Sigmoid colon (tissue), 7 donors: ENCODE data around the gene PPP4R2. TPM values are rescaled to one million over a fixed set of nuclear protein-coding genes. Genes with fewer than 3 reads are reported as not detected.

Source experiments
- DNase-seq: peaks from one replicate; pipeline ENCODE4 v3.0.0-alpha.2; 2019
- H3K27ac ChIP-seq, 4 donors: fragments of 200-600 bp; sonication (generic); one replicate each; pipeline ENCODE4 v1.5.1; 2016 to 2019; ENCODE audit warnings: mild to moderate bottlenecking in 1 of 4
- H3K27me3 ChIP-seq, 3 donors: fragments of 200-600 bp; sonication (generic); one replicate each; pipeline ENCODE4 v1.5.1; 2019; ENCODE audit warnings: mild to moderate bottlenecking in 1 of 3
- H3K36me3 ChIP-seq, 4 donors: fragments of 200-600 bp; sonication (generic); one replicate each; pipeline ENCODE4 v1.5.1; 2016 to 2019
- H3K4me1 ChIP-seq, 4 donors: fragments of 200-600 bp; sonication (generic); one replicate each; pipeline ENCODE4 v1.5.1; 2017 to 2019
- H3K4me3 ChIP-seq, 4 donors: fragments of 200-600 bp; sonication (generic); one replicate each; pipeline ENCODE4 v1.5.1; 2017 to 2019; ENCODE audit warnings: mild to moderate bottlenecking in 2 of 4, moderate library complexity in 1 of 4
- H3K9me3 ChIP-seq, 4 donors: fragments of 200-600 bp in 3 of 4; sonication (generic) in 3 of 4; one replicate each; pipeline versions ENCODE4 v1.5.1 to v1.6.1; 2013 to 2019
- CTCF ChIP-seq, 4 experiments: fragments of 450-650 bp in 3 of 4; fragments of 200-600 bp in 1 of 4; IDR thresholded peaks; one replicate each; pipeline ENCODE4 v1.5.1; 2016 to 2019; ENCODE audit warnings: antibody characterized with exemption in 4 of 4, mild to moderate bottlenecking in 3 of 4, moderate library complexity in 2 of 4
- EP300 ChIP-seq, 4 donors: sonication (generic); formaldehyde crosslinking; IDR thresholded peaks; one replicate each; pipeline ENCODE4 v1.6.1; 2017; ENCODE audit warnings: antibody characterized with exemption in 4 of 4
- POLR2A ChIP-seq, 2 donors: fragments of 450-650 bp; IDR thresholded peaks; one replicate each; pipeline ENCODE4 v1.6.1; 2016; ENCODE audit warnings: antibody characterized with exemption in 2 of 2, mild to moderate bottlenecking in 2 of 2, moderate library complexity in 2 of 2
- POLR2AphosphoS5 ChIP-seq, 4 donors: sonication (generic); formaldehyde crosslinking; IDR thresholded peaks; one replicate each; pipeline ENCODE4 v1.6.1; 2017; ENCODE audit warnings: antibody characterized with exemption in 4 of 4
- WGBS, 2 donors: extraction: QIAGEN DNeasy Blood & Tissue Kit; methylation state at CpG; one replicate each; pipeline ENCODE4 v1.1.7; 2013; 5-methylcytosine and 5-hydroxymethylcytosine counted together
- intact Hi-C: fragments of 100-400 bp; cut with DNase I; formaldehyde crosslinking; loops from one replicate; pipeline ENCODE4 v1.15.1; 2023
- polyA plus RNA-seq, 3 donors: library from polyadenylated mRNA; stranded (reverse); fragments of 200-250 nt; gene quantifications; one replicate each; pipeline ENCODE4 v1.2.3, GENCODE V29; 2013
- total RNA-seq, 4 donors: library from RNA; depleted of rRNA; stranded (reverse); fragments of >200 nt; gene quantifications; one replicate each; pipeline ENCODE4 v1.1.0, GENCODE V29; 2016
- donor health status: healthy with polysubstance abuse.
- donor health status: Bipolar disorder and iron deficiency.
- donor health status: healthy.

The PPP4R2 gene
- total and polyA plus RNA-seq, 7 donors = 20.3 to 53.2 (median 33.4) TPM

GRCh38 chr3:72970942-72971341, 25.7 kb upstream of the PPP4R2 start:
- Histone ChIP-seq H3K9me3 (no peaks in the 10 kb centered on the region), H3K36me3 (no peaks in the 10 kb centered on the region), H3K4me3 (no peak overlapping the region), H3K4me1 (no peaks in the 10 kb centered on the region), H3K27me3 (no peaks in the 10 kb centered on the region), H3K27ac (no peak overlapping the region)
- intact Hi-C loops = no loop called here
- WGBS, 2 donors = 85 to 86% methylated on average over 2 of the region's 2 CpGs
- DNase-seq = no peak
- TF ChIP-seq POLR2A (IDR thresholded peaks at IDR 0.05) (no peak), EP300 (IDR thresholded peaks at IDR 0.05) (no peak), POLR2AphosphoS5 (IDR thresholded peaks at IDR 0.05) (no peak)

- 64 to 81% methylated on average over 3 of the region's 3 CpGs for WGBS, 2 donors
- Histone ChIP-seq H3K36me3 (no peaks in the 10 kb centered on the region), H3K4me3 (no peak overlapping the region), H3K27me3 (no peaks in the 10 kb centered on the region), H3K4me1 (no peaks in the 10 kb centered on the region), H3K27ac (no peak overlapping the region), H3K9me3 (no peaks in the 10 kb centered on the region)
- intact Hi-C loops = no loop called here
- no peak for TF ChIP-seq CTCF (IDR thresholded peaks at IDR 0.05)
- no peak for TF ChIP-seq EP300 (IDR thresholded peaks at IDR 0.05)
- TF ChIP-seq POLR2AphosphoS5 (IDR thresholded peaks at IDR 0.05) = no peak
- no peak for TF ChIP-seq POLR2A (IDR thresholded peaks at IDR 0.05)
- no peak for DNase-seq
Observed at GRCh38 chr3:72972706-72973030, 23.9 kb upstream of the PPP4R2 start.

- H3K27ac ChIP-seq = no peak overlapping the region
- H3K4me3 ChIP-seq = no peak overlapping the region
- DNase-seq = no peak
- H3K4me1 ChIP-seq = no peaks in the 10 kb centered on the region
- H3K27me3 ChIP-seq = no peaks in the 10 kb centered on the region
- 26 to 53% methylated on average over 7 of the region's 7 CpGs for WGBS, 2 donors
- intact Hi-C loops = no loop called here
- H3K9me3 ChIP-seq = no peaks in the 10 kb centered on the region
- H3K36me3 ChIP-seq = no peaks in the 10 kb centered on the region
- TF ChIP-seq CTCF (IDR thresholded peaks at IDR 0.05) (no peak), POLR2A (IDR thresholded peaks at IDR 0.05) (no peak), EP300 (IDR thresholded peaks at IDR 0.05) (no peak), POLR2AphosphoS5 (IDR thresholded peaks at IDR 0.05) (no peak)
Observed at GRCh38 chr3:72973031-72973723, 23.4 kb upstream of the PPP4R2 start.

- DNase-seq = no peak
- no peaks in the 10 kb centered on the region for H3K36me3 ChIP-seq
- H3K27me3 ChIP-seq = no peaks in the 10 kb centered on the region
- WGBS, 2 donors = 94 to 95% methylated on average over 2 of the region's 2 CpGs
- intact Hi-C loops = no loop called here
- H3K27ac ChIP-seq = no peak overlapping the region
- TF ChIP-seq POLR2A (IDR thresholded peaks at IDR 0.05) (no peak), POLR2AphosphoS5 (IDR thresholded peaks at IDR 0.05) (no peak), EP300 (IDR thresholded peaks at IDR 0.05) (no peak), CTCF (IDR thresholded peaks at IDR 0.05) (no peak)
- no peaks in the 10 kb centered on the region for H3K4me1 ChIP-seq
- H3K4me3 ChIP-seq = no peak overlapping the region
- H3K9me3 ChIP-seq = no peaks in the 10 kb centered on the region
Observed at GRCh38 chr3:72973786-72974185, 22.8 kb upstream of the PPP4R2 start.

GRCh38 chr3:72974956-72975355, 21.7 kb upstream of the PPP4R2 start:
- H3K9me3 ChIP-seq = no peaks in the 10 kb centered on the region
- WGBS, 2 donors = 93 to 94% methylated on average over 4 of the region's 4 CpGs
- no peaks in the 10 kb centered on the region for H3K27me3 ChIP-seq
- no peak for DNase-seq
- no peaks in the 10 kb centered on the region for H3K36me3 ChIP-seq
- intact Hi-C loops = no loop called here
- no peak overlapping the region for H3K27ac ChIP-seq
- no peak overlapping the region for H3K4me3 ChIP-seq
- no peaks in the 10 kb centered on the region for H3K4me1 ChIP-seq
- TF ChIP-seq POLR2A (IDR thresholded peaks at IDR 0.05) = no peak
- TF ChIP-seq EP300 (IDR thresholded peaks at IDR 0.05) = no peak
- TF ChIP-seq POLR2AphosphoS5 (IDR thresholded peaks at IDR 0.05) = no peak
- no peak for TF ChIP-seq CTCF (IDR thresholded peaks at IDR 0.05)
